Brain microvascular endothelial cell (primary cell): ENCODE data around the gene URB1.

Experiments
- DNase-seq: peaks from one replicate; pipeline ENCODE4 v3.0.0-alpha.2; 2020
- H3K27ac ChIP-seq: fragments of 250-450 bp; sonication (Bioruptor Pico); 2 replicates; pipeline ENCODE4 v1.5.1; 2020; ENCODE audit warnings: mild to moderate bottlenecking, moderate library complexity
- H3K27me3 ChIP-seq: fragments of 250-450 bp; sonication (Bioruptor Pico); replicated peaks from 2 replicates; pipeline ENCODE4 v1.5.1; 2020; ENCODE audit warnings: mild to moderate bottlenecking
- H3K36me3 ChIP-seq: fragments of 250-450 bp; sonication (Bioruptor Pico); replicated peaks from 2 replicates; pipeline ENCODE4 v1.5.1; 2020; ENCODE audit warnings: mild to moderate bottlenecking
- H3K4me3 ChIP-seq: 2 replicates; pipeline ENCODE4 v1.5.1; 2011; ENCODE audit warnings: low read depth, mild to moderate bottlenecking, control low read depth, low read length, moderate library complexity
- in situ Hi-C: cut with HindIII; loops from 2 replicates; pipeline ENCODE4 v1.10.0; 2017; ENCODE audit warnings: low sequenced_read_pairs, low pct_ligation_motif_present
- TF ChIP-seq, protein P1 (sequence below): IDR thresholded peaks from 2 replicates; pipeline ENCODE4 v1.5.1; 2011; ENCODE audit warnings: low read depth, mild to moderate bottlenecking, moderate library complexity, low read length, control low read depth, inconsistent platforms; ENCODE audit errors: missing control alignments

URB1 gene

GRCh38 chr21:32309906-32310460 lies 82.8 kb downstream of the URB1 start:
- Histone ChIP-seq H3K4me3 (no peak overlapping the region), H3K36me3 (peaks cover 32% of the 10 kb centered on the region), H3K27me3 (no peaks in the 10 kb centered on the region), H3K27ac (no peak overlapping the region)
- in situ Hi-C loops: no loop called here
- no peak for DNase-seq
- TF ChIP-seq, protein P1, sequence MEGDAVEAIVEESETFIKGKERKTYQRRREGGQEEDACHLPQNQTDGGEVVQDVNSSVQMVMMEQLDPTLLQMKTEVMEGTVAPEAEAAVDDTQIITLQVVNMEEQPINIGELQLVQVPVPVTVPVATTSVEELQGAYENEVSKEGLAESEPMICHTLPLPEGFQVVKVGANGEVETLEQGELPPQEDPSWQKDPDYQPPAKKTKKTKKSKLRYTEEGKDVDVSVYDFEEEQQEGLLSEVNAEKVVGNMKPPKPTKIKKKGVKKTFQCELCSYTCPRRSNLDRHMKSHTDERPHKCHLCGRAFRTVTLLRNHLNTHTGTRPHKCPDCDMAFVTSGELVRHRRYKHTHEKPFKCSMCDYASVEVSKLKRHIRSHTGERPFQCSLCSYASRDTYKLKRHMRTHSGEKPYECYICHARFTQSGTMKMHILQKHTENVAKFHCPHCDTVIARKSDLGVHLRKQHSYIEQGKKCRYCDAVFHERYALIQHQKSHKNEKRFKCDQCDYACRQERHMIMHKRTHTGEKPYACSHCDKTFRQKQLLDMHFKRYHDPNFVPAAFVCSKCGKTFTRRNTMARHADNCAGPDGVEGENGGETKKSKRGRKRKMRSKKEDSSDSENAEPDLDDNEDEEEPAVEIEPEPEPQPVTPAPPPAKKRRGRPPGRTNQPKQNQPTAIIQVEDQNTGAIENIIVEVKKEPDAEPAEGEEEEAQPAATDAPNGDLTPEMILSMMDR: no peak

GRCh38 chr21:32308696-32309095 lies 84.1 kb downstream of the URB1 start:
- H3K27ac ChIP-seq: no peak overlapping the region
- no peak for DNase-seq
- TF ChIP-seq, protein P1: no peak
- in situ Hi-C loops: no loop called here
- H3K27me3 ChIP-seq: no peaks in the 10 kb centered on the region
- H3K36me3 ChIP-seq: peaks cover 23% of the 10 kb centered on the region
- no peak overlapping the region for H3K4me3 ChIP-seq

DNA sequence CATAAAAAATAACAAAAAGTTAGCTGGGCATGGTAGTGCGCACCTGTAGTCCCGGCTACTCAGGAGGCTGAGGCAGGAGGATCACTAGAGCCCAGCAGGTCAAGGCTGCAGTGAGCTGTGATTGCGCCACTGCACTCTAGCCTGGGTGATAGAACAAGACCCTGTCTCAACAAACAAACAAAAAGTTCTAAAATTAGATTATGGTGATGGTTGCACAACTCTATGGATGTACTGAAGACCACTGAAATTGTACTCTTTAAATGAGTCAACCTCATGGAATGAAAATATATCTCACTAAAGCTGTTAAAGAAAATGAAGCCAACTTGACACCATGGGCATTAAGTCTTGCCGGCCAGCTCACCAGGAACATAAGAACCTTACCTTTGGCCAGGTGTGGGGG lies 85.1 kb downstream of the URB1 start:
- Histone ChIP-seq H3K4me3 (no peak overlapping the region), H3K27ac (no peak overlapping the region), H3K36me3 (peaks cover 14% of the 10 kb centered on the region), H3K27me3 (no peaks in the 10 kb centered on the region)
- DNase-seq: peak; percentile 8
- in situ Hi-C loops: no loop called here
- TF ChIP-seq, protein P1: no peak

DNA sequence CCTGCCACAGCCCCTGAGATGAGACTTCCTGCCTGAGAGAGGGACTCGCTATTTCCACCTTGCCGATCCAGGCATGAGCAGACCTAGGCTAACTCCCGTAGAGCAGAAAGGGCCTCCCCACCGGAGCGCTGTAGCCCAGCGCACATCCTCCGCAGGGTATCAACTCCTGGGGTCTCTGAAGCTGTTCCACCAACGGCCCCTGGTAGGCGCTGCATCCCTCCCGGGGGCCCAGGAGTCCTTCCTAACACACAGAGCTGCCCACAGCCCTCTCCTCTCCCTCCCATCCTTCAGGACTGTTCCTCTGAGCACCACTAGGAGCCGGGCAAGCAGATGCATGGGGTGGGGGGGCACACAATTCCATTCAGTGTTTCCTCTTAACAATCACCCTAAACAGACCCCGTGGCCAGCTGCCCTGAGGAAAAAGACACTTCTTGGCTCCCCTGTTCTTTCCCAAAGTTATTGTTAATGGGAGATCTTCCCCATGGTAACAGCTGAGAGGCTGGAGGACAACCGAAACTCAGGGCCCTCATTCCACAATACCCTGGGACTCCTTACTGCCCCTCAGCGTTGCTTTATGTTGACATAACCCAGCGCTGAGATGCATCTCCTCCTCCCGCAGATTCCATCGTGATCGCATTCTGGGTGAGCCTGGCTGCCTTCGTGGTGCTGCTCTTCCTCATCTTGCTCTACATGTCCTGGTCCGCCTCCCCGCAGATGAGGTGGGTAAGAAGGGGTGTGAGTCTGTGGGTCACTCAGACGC lies 86.6 kb downstream of the URB1 start:
- in situ Hi-C loops: no loop called here
- DNase-seq: peak; percentile 3
- Histone ChIP-seq H3K27me3 (no peaks in the 10 kb centered on the region), H3K36me3 (peaks cover 14% of the 10 kb centered on the region), H3K4me3 (no peak overlapping the region), H3K27ac (no peak overlapping the region)
- TF ChIP-seq, protein P1: peak; percentile 67

- no peak for DNase-seq
- peaks cover 14% of the 10 kb centered on the region for H3K36me3 ChIP-seq
- TF ChIP-seq, protein P1: no peak
These were observed 87.8 kb downstream of the URB1 start for GRCh38 chr21:32304998-32305397.

More at GRCh38 chr21:32304998-32305397, 87.8 kb downstream of the URB1 start:
- Histone ChIP-seq H3K27ac (no peak overlapping the region), H3K27me3 (no peaks in the 10 kb centered on the region), H3K4me3 (no peak overlapping the region)
- in situ Hi-C loops: no loop called here
